Activated naive CD8-positive, alpha-beta T cell treated with anti-CD3 and anti-CD28 coated beads, Interleukin-2, amount 50 U/mL, for 24 hours (primary cell): ENCODE measurements around the gene PRKCZ.
A peak's percentile ranks its signal among the peaks of the same experiment; 100 is the strongest.

Experiments
- ATAC-seq: fragments of 150-1000 bp; cut with Tn5 transposase; one replicate; pipeline ENCODE4 v1.10.0; 2021
- DNase-seq: peaks from one replicate; pipeline ENCODE4 v3.0.0; 2021
- H3K27ac Mint-ChIP-seq: one replicate; pipeline ENCODE4 v1.8.0; 2021; ENCODE audit warnings: mild to moderate bottlenecking, mixed read lengths
- H3K27me3 Mint-ChIP-seq: one replicate; pipeline ENCODE4 v1.8.0; 2021; ENCODE audit warnings: mixed read lengths
- H3K36me3 Mint-ChIP-seq: one replicate; pipeline ENCODE4 v1.8.0; 2021; ENCODE audit warnings: low read depth, mixed read lengths
- H3K4me1 Mint-ChIP-seq: one replicate; pipeline ENCODE4 v1.8.0; 2021; ENCODE audit warnings: mixed read lengths
- H3K4me3 Mint-ChIP-seq: one replicate; pipeline ENCODE4 v1.8.0; 2021; ENCODE audit warnings: mild to moderate bottlenecking, moderate library complexity, mixed read lengths
- H3K9me3 Mint-ChIP-seq: one replicate; pipeline ENCODE4 v1.8.0; 2021; ENCODE audit warnings: mixed read lengths

PRKCZ gene

DNA sequence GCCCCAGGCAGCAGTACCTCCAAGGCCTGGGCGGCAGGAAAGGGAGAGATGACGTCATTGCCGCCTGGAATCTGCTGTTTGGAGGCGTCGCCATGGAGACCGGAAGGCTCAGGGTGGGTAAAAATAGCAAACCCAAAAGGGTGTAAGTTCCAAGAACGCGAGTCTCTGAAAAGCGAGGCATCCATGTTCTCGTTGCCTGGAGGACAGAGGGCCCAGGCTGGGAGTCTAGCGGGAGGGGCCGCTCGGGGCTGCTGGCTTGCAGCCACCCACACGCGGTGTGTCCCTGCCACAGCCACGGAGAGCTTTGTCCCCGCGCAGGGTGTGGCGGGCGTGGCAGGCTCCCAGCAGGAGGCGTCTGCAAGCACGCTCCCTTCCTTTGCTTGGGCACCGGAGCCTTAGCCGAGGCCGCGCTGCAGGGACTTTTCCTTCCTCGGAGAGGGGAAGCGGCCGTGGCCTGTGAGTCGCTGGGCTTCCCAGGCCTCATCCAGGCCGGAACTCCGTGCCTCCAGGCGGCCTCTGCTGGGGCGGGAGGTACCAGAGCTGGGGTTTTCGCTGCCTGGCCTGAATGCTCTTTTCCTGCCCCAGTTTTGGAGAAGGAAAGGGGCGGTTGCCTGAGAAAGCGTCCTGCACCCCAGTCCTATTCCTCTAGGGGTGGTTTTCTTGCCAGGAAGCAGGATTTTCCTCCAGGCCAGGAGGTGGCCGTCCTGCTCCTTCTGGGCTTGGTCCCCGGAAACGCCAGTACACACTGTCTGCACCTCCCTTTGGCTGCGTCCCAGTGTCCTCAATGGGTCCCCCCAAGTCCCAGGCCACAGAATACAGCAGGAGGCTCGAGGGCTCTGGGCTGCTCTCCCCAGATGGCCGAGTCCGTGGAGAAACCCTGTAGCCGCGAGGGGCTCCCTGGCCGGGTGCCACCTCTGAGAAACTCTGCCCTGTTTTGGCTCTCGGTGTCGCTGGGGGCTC, 162.6 kb downstream of the PRKCZ start:
- no peak overlapping the region for H3K4me3 Mint-ChIP-seq
- H3K9me3 Mint-ChIP-seq = no peaks in the 10 kb centered on the region
- peak; percentile 37 for ATAC-seq
- peaks cover 4% of the 10 kb centered on the region for H3K4me1 Mint-ChIP-seq
- H3K36me3 Mint-ChIP-seq = no peaks in the 10 kb centered on the region
- H3K27ac Mint-ChIP-seq = no peak overlapping the region
- DNase-seq = peak; percentile 46
- H3K27me3 Mint-ChIP-seq = no peaks in the 10 kb centered on the region

DNA sequence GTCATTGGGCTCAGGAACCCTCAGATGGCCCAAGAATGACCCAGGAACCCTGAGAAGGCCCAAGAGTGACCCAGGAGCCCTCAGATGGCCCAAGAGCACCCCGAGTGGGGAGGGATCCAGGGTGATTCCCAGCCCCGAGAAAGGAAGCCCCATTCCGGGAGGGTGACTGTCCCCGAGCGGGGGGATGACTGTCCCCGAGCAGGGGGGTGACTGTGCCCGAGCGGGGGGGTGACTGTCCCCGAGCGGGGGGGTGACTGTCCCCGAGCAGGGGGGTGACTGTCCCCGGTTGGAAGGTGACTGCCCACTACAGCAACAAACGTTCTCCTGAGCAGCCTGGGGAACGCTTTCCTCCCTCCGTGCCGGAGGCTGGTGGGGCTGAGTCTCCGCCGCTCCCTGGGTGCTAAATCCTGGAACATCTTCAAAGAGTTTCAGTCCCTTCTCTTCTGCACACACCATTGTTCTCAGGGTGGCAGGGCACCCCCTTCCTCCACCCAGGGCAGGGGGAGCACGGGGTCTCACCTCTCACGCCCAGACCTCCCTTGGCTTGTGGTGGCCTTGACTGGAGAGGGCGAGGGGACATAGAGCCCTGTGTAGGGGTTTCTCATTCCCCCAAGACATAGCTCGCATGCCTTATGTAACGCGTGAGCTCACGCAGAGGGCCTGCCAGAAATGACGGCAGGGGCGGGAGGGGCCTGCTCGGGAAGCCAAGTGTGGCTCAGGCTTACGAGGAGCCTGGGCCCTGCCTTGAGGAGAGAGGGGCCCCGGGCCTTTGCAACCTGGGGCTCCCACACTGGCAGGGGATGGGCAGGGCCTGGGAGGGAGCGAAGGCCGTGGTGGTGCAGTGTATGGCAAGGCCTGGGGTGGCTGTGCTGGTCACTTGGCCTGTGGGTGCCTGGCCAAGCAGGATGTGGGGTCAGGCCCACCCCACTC, 163.6 kb downstream of the PRKCZ start:
- H3K27ac Mint-ChIP-seq = no peak overlapping the region
- peaks cover 4% of the 10 kb centered on the region for H3K4me1 Mint-ChIP-seq
- H3K36me3 Mint-ChIP-seq = no peaks in the 10 kb centered on the region
- no peak for DNase-seq
- ATAC-seq = no peak
- no peaks in the 10 kb centered on the region for H3K9me3 Mint-ChIP-seq
- H3K27me3 Mint-ChIP-seq = no peaks in the 10 kb centered on the region
- no peak overlapping the region for H3K4me3 Mint-ChIP-seq

DNA sequence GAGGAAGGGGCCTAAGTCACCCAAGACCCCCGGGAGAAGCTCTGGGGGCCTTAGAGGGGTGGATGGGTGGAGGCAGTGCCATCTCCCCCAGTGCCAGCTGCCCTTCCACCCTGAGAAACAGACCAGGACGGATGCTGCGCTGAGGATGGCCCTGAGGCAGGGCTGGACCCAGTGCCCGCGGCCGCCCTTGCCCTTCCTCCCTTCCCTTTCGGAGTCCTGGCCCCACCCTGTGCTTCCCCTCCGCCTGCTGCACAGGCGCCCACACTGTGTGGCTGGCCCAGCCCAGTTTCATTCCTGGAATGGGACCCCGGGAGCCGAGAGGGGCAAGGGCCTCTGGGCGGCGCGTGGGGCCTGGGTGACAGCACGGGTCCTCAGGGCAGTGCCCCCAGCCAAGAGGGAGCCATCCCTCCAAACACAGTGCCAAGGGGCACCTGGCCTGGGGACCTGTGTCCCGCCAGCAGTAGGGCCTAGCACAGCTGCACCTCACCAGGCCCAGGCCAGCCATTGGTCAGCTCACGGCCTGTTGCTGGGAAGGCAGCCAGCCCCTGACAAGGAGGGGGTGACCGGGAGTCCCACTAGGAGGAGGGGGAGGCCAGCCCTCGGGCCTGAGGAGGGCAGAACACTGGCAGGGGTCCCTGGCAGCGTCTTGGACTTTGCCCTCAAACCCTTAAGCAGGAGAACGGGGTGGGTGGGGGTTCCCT, 164.5 kb downstream of the PRKCZ start:
- Mint-ChIP-seq H3K4me1 (peaks cover 4% of the 10 kb centered on the region), H3K4me3 (no peak overlapping the region), H3K36me3 (no peaks in the 10 kb centered on the region), H3K27me3 (no peaks in the 10 kb centered on the region), H3K9me3 (no peaks in the 10 kb centered on the region), H3K27ac (no peak overlapping the region)
- ATAC-seq (no peak), DNase-seq (no peak)

DNA sequence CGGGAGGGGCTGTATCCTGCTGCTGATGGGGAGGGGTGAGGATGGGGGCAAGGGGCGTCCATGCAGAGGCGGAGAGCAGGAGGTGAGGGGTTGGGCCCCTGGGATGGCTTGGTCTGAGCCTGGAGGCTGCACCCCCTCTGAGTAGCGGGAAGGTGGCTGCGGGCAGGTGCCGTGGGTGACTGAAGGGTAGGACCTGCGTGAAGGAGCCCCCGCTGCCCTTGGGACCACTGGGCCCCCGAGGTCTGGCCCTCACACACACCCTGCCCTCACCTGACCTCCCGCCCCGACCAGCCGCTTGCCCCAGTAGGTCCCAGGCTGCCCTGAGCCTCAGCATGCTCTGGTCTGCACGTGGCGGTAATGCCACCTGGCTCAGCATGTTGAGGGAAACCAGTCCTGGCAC, 165.1 kb downstream of the PRKCZ start:
- Mint-ChIP-seq H3K4me1 (peaks cover 4% of the 10 kb centered on the region), H3K36me3 (no peaks in the 10 kb centered on the region), H3K9me3 (no peaks in the 10 kb centered on the region), H3K27me3 (no peaks in the 10 kb centered on the region), H3K27ac (no peak overlapping the region), H3K4me3 (no peak overlapping the region)
- ATAC-seq (no peak), DNase-seq (no peak)

DNA sequence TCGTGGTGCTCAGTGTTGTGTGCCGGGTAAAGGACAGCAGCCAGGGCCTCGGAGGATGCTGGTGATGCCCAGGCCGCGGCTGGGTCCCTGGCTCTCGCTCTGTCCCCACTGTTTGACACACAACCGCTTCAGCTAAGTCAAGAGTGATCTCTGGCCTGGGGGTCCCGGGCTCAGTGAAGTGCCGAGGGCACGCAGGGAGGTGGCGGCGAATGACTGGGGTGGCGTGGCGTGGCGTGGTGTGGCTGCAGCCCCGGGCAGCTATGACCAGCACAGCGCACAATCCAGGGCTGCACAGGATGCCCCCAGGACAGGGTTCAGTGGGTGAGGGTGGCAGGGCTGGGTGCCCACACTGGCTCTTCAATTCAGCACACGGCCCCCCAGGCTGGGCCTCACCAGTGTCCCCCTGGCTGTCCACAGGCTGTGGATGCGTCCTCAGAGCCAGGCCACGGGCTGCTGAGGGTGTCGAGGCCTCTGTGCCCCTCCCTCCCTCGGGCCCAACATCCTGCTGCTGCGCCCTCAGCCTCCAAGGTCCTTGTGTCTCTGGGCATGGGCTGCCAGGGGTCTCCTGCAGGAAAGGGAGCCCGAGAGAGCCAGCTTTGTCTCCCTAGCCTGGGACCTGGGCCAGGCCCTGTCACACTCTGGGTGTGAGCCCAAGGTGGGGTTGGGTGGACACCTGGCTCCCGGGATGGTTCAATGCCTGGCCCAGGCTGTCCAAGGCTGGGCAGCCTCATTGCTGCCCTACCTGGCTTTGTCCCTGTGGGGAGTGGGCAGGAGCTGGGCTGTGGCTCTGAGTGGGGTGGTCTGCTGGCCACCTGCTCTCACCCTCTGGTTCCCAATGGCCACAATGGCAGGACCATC, 165.9 kb downstream of the PRKCZ start:
- no peaks in the 10 kb centered on the region for H3K27me3 Mint-ChIP-seq
- H3K4me1 Mint-ChIP-seq = peaks cover 4% of the 10 kb centered on the region
- DNase-seq (no peak), ATAC-seq (no peak)
- no peak overlapping the region for H3K4me3 Mint-ChIP-seq
- no peaks in the 10 kb centered on the region for H3K36me3 Mint-ChIP-seq
- no peaks in the 10 kb centered on the region for H3K9me3 Mint-ChIP-seq
- H3K27ac Mint-ChIP-seq = no peak overlapping the region

DNA sequence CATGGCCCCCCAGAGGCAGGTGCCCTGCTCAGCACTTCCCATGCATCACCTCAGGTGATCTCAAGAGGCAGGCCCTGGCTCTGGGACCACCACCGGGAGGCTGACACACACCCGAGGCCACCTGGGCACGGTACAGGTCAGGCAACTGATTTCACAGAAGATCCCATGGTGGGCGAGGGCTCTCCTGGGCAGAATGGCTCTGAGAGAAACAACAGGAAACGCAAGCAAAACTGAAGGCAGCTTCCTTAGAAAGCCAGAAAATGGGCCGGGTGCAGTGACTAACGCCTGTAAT, 166.5 kb downstream of the PRKCZ start:
- Mint-ChIP-seq H3K27ac (no peak overlapping the region), H3K27me3 (no peaks in the 10 kb centered on the region), H3K9me3 (no peaks in the 10 kb centered on the region), H3K36me3 (no peaks in the 10 kb centered on the region), H3K4me3 (no peak overlapping the region), H3K4me1 (peaks cover 4% of the 10 kb centered on the region)
- DNase-seq = no peak
- no peak for ATAC-seq

DNA sequence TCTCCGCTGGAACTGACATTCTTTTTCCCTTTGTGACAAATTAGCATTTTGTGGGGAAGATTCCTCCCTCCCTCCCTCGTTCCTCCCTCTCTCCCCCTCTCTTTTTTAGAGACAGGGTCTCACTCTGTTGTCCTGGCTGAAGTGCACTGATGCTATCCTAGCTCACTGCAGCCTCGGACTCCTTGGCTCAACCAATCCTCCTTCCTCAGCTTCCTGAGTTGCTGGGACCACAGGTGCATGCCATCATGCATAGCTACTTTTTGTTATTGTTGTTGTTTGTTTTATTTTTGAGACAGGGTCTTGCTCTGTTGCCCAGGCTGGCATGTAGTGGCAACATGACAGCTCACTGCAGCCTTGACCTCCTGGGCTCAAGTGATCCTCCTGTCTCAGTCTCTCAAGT, 171.1 kb downstream of the PRKCZ start:
- ATAC-seq = peak; percentile 9
- Mint-ChIP-seq H3K4me1 (peaks cover 1% of the 10 kb centered on the region), H3K27me3 (peaks cover 1% of the 10 kb centered on the region), H3K4me3 (no peak overlapping the region), H3K9me3 (no peaks in the 10 kb centered on the region), H3K27ac (no peak overlapping the region), H3K36me3 (no peaks in the 10 kb centered on the region)
- no peak for DNase-seq

DNA sequence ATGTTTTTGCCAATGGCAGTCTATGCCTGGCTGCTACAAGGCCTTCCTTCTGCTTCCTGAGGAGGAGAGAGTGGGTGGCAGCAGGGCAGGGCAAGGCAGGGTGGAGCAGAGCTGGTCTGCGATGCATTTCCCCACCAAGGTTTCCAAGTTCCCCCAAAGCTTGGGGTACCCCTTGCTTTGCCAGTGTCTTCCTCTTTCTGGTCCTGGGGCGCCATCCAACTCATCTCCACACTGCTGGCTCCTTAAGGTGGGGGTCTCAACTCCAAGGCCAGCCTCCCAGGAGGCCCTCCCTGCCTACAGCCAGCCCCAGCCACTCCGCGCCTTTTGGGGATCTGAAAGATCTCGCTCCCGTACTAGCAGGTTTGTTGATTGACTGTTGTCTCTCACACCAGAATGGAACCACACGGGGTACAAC, 174.0 kb downstream of the PRKCZ start:
- Mint-ChIP-seq H3K4me1 (peaks cover 4% of the 10 kb centered on the region), H3K9me3 (no peaks in the 10 kb centered on the region), H3K27ac (no peak overlapping the region), H3K27me3 (peaks cover 1% of the 10 kb centered on the region), H3K36me3 (peaks cover 2% of the 10 kb centered on the region), H3K4me3 (no peak overlapping the region)
- DNase-seq (no peak), ATAC-seq (no peak)

DNA sequence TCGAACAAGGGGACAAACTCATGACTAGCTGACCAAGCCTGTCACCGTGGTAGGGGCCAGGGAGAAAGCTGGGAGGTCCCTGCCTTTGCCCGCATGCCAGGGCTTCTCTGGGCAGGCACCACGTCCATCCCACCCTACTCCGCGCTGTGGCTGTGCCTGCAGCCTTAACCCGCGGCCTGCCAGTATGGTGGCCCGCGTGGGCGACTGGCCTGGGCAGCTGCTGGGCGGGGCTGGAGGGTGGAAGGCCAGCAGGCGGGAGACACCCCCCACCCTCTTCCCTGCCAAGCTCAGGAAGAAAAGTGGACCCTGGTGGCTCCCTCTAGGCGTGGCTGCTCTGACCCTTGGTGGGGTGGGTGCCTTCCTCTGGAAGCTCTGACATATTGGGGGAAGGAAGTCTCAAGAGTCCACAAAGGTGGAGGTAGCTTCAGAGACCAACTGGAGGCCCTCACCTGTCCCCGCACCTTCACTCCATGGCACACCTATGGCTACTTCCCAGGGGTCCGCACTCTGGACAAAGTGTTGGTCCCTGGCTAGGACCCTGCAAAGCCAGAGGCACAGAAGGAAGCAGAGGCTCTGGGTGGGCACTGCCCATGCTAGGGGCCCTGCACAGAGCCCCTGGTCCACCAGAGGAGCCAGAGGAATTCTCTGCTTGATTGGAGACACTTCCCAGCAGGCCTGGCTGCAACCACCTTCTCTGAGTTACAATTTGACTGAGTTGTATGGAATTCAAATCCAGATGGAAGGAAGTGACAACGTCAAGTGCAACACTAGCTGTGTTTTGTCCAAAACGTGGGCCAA, 174.6 kb downstream of the PRKCZ start:
- Mint-ChIP-seq H3K36me3 (peaks cover 2% of the 10 kb centered on the region), H3K4me1 (peaks cover 7% of the 10 kb centered on the region), H3K27ac (no peak overlapping the region), H3K4me3 (no peak overlapping the region), H3K27me3 (peaks cover 1% of the 10 kb centered on the region), H3K9me3 (no peaks in the 10 kb centered on the region)
- ATAC-seq = no peak
- no peak for DNase-seq

DNA sequence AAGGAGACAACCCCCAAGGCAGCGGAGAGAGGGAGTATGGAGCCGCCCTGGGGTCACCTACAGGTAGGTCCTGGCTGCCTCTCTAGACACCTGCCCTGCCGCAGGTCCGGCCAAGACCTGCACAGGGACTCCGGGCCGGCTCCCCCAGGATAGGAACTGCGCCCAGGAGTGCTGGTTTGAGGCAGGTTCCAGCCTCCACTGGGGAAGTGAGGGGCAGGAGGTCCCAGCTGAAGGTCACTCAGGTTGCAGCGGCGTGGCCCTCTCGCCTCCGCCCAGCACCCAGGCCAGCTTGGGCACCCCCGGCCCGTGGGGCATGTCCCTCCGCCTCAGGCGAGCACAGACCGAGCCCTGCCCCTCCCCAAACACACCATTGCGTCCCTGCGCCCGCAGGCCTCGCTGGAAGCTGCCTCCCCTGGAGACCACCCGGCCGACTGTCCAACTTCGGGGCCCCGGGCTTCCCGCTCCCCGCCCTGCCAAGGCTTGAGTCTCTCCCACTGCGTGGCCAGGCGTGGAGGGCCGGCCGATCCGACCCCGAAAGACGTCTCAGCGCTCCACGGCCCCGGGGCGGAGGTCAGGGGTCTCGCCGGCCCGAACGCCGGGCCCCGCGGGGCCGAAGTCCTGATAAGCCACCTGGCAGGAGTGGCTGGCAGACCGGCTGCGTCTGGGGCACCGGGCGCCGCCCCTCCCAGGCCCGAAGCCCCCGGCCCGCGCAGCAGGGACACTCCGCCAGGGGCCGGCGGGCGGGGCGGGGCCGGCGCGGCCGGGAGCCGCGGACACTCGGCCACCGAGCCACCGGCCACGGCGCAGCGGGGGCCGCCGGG, 176.5 kb downstream of the PRKCZ start:
- ATAC-seq (no peak), DNase-seq (no peak)
- peaks cover 12% of the 10 kb centered on the region for H3K36me3 Mint-ChIP-seq
- H3K4me1 Mint-ChIP-seq = peaks cover 20% of the 10 kb centered on the region
- peak overlapping the region; percentile 61 for H3K27ac Mint-ChIP-seq
- peak overlapping the region; percentile 64 for H3K4me3 Mint-ChIP-seq
- no peaks in the 10 kb centered on the region for H3K9me3 Mint-ChIP-seq
- peaks cover 1% of the 10 kb centered on the region for H3K27me3 Mint-ChIP-seq

DNA sequence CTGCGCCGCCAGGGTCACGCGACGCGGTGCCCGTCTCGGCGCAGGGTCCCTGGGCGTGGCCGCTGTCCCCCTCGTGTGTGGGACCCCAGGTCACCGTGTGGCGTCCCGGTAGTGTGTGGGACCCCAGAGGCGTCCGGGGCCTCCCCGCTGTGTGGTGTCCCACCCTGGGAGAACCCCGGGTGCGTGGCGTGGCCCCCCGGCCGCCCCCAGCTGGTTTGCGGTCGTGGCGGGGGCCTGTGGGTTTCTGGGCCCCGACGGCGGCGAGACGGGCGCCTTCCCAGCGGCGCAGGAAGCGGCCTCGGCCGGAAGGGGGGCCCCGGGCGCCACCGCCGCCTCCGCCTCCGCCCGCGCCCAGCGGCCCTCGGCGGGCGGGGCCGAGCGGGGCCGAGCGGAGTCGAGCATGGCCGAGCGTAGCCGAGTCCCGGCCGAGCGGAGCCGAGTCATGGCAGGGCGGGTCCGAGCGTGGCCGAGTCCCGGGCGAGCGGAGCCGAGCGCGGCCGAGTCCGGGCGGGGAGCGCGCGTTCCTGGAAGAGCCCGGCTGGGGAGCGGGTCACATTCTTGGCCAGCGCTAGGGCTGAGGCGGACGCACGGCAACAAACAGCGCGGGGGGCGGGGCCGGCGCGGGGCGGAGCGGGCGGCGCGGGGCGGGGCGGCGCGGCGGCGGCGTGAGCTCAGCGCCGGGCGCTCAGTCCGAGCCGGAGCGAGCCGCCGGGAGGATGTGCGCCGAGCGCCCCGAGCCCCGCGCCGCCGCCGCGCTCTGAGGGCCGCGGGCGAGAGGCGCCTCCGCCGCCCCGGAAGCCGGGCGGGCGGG, 177.3 kb downstream of the PRKCZ start:
- Mint-ChIP-seq H3K36me3 (peaks cover 14% of the 10 kb centered on the region), H3K9me3 (no peaks in the 10 kb centered on the region), H3K4me1 (peaks cover 27% of the 10 kb centered on the region), H3K27me3 (peaks cover 1% of the 10 kb centered on the region), H3K4me3 (peak overlapping the region; percentile 52), H3K27ac (no peak overlapping the region)
- DNase-seq (peak; percentile 94), ATAC-seq (peak; percentile 85)

DNA sequence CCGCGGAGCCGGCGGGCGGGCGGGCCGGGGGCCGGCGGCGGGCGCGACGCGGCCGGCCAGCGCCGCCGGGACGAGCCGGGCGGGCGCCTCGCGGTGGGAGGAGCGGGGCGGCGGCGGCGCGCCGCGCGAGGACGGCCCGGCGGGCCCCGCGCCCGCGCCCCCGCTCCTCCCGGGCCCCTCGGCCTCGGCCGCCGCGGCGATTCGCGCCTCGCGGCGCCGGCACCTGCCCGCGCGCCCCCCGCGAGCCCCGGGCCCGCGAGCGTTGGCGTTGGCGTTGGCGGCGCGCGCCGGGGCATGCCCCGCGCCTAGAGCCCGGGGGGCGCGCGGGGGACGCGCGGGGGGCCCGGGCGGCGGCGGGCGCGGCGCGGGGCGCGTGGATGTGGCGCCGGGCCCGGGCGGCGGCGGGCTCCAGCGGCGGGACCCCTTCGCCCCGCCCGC, 178.0 kb downstream of the PRKCZ start, which contains the start of gene SKI:
Gene SKI, plus strand, starts transcription at position 163 of the 438 bp plus-strand sequence. CDS start 448 bp downstream, outside the sequence.
- Mint-ChIP-seq H3K4me3 (peak within 1 kb of the TSS; percentile 92), H3K9me3 (no peaks in the 10 kb centered on the region), H3K27me3 (peaks cover 1% of the 10 kb centered on the region), H3K4me1 (peaks cover 33% of the 10 kb centered on the region), H3K36me3 (peaks cover 14% of the 10 kb centered on the region), H3K27ac (peak within 1 kb of the TSS; percentile 92)
- DNase-seq (no peak), ATAC-seq (no peak)
